ENCODE measurements around the gene SPG7.

DNA sequence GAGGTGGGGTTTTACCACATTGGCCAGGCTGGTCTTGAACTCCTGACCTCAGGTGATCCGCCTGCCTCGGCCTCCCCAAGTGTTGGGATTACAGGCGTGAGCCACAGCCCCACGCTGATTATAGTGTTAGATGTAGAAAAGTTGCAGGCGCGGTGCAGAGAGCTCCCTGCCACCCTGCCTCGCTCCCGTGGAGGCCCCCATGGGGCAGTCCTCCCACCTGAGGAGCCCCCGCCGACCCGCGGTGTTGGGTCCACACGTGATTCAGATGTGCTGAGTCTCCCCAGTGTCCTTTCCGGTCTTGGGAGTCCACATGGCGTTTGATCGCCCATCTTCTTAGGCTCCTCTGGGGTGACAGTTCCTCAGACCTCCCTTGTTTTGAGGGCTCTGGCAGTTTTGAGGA, 47.1 kb downstream of the SPG7 start:
- TF ChIP-seq, protein P1, sequence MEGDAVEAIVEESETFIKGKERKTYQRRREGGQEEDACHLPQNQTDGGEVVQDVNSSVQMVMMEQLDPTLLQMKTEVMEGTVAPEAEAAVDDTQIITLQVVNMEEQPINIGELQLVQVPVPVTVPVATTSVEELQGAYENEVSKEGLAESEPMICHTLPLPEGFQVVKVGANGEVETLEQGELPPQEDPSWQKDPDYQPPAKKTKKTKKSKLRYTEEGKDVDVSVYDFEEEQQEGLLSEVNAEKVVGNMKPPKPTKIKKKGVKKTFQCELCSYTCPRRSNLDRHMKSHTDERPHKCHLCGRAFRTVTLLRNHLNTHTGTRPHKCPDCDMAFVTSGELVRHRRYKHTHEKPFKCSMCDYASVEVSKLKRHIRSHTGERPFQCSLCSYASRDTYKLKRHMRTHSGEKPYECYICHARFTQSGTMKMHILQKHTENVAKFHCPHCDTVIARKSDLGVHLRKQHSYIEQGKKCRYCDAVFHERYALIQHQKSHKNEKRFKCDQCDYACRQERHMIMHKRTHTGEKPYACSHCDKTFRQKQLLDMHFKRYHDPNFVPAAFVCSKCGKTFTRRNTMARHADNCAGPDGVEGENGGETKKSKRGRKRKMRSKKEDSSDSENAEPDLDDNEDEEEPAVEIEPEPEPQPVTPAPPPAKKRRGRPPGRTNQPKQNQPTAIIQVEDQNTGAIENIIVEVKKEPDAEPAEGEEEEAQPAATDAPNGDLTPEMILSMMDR (conservative IDR thresholded peaks at IDR 0.05; ENCODE audit: low read length), result no peak
- no peak for TF ChIP-seq EZH2phosphoT487 (IDR thresholded peaks at IDR 0.05; ENCODE audit: borderline replicate concordance)
